Natural killer cell (primary cell): ENCODE data around the gene TMPRSS6. TPM values are rescaled to one million over a fixed set of nuclear protein-coding genes. Genes with fewer than 3 reads are reported as not detected.
A peak's percentile ranks its signal among the peaks of the same experiment; 100 is the strongest.

ENCODE experiments used
- ATAC-seq, 3 donors: fragments of 150-1000 bp in 2 of 3; fragments of 200-7000 bp in 1 of 3; cut with Tn5 transposase; 1 replicate in 1 of 3; 2 replicates in 2 of 3; pipeline ENCODE4 v1.10.0; 2021; ENCODE audit warnings: mild to moderate bottlenecking in 2 of 3, moderate library complexity in 2 of 3
- DNase-seq, 2 donors: peaks; one replicate each; pipeline versions ENCODE4 v3.0.0 to v3.0.0-alpha.2; 2013 to 2021; ENCODE audit warnings: mixed read lengths in 1 of 2
- H3K27ac ChIP-seq: one replicate; pipeline ENCODE4 v1.5.1; 2013; ENCODE audit warnings: mild to moderate bottlenecking, low read length
- H3K27me3 ChIP-seq: one replicate; pipeline ENCODE4 v1.6.1; 2013; ENCODE audit warnings: low read length; ENCODE audit not compliant: control insufficient read depth, insufficient read depth
- H3K36me3 ChIP-seq: one replicate; pipeline ENCODE4 v1.6.1; 2013; ENCODE audit warnings: low read length; ENCODE audit not compliant: control insufficient read depth, insufficient read depth
- H3K4me1 ChIP-seq: one replicate; pipeline ENCODE4 v1.6.1; 2013; ENCODE audit warnings: low read length; ENCODE audit not compliant: control insufficient read depth, insufficient read depth
- H3K4me3 ChIP-seq: one replicate; pipeline ENCODE4 v1.5.1; 2013; ENCODE audit warnings: low read length
- H3K9me3 ChIP-seq: one replicate; pipeline ENCODE4 v1.6.1; 2013; ENCODE audit warnings: low read length; ENCODE audit not compliant: control insufficient read depth, insufficient read depth
- H3K27ac Mint-ChIP-seq, 2 donors: one replicate each; pipeline ENCODE4 v1.8.0; 2022; ENCODE audit warnings: mild to moderate bottlenecking in 2 of 2, mixed read lengths in 2 of 2, moderate library complexity in 1 of 2
- H3K27me3 Mint-ChIP-seq, 2 donors: one replicate each; pipeline ENCODE4 v1.8.0; 2022; ENCODE audit warnings: low read depth in 2 of 2, mixed read lengths in 2 of 2
- H3K36me3 Mint-ChIP-seq: one replicate; pipeline ENCODE4 v1.8.0; 2022; ENCODE audit warnings: mixed read lengths
- H3K4me1 Mint-ChIP-seq, 2 donors: one replicate each; pipeline ENCODE4 v1.8.0; 2022; ENCODE audit warnings: mixed read lengths in 2 of 2
- H3K4me3 Mint-ChIP-seq: one replicate; pipeline ENCODE4 v1.8.0; 2022; ENCODE audit warnings: mild to moderate bottlenecking, moderate library complexity, mixed read lengths
- H3K9me3 Mint-ChIP-seq, 2 donors: one replicate each; pipeline ENCODE4 v1.8.0; 2022; ENCODE audit warnings: mixed read lengths in 2 of 2
- CTCF ChIP-seq: fragments of 200-600 bp; IDR thresholded peaks from one replicate; pipeline ENCODE4 v1.8.0; 2022; ENCODE audit warnings: antibody characterized with exemption
- whole genome bisulfite sequencing: methylation state at CpG from one replicate; pipeline ENCODE4 v1.1.7; 2013; ENCODE audit warnings: missing lambda C conversion rate; ENCODE audit not compliant: insufficient coverage; 5-methylcytosine and 5-hydroxymethylcytosine counted together
- intact Hi-C: fragments of 100-400 bp; cut with micrococcal nuclease; formaldehyde crosslinking; loops from one replicate; pipeline ENCODE4 v1.14.2; 2022
- total RNA-seq, 4 donors: library from RNA; stranded (reverse); fragments of 120-200 nt in 1 of 4; gene quantifications; one replicate each; pipeline versions ENCODE4 v1.2.3 to v1.2.4, GENCODE V29; 2013 to 2022

The TMPRSS6 gene
- total RNA-seq, 3 donors from 2014 or later (not counting 1 experiment from before 2014, with no cell fraction given), result 1.1 to 4.7 (median 3.4) TPM

- ATAC-seq, result no peak
- 77% methylated on average over 14 of the region's 14 CpGs for WGBS
- intact Hi-C loops, result loop anchor here (1.0 kb wide), 1 partner anchor 71 kb away; no protein-coding TSS in a partner anchor
- Mint-ChIP-seq H3K36me3 (peaks cover 2% of the 10 kb centered on the region), H3K9me3 (no peaks in the 10 kb centered on the region), H3K27ac (peak overlapping the region; percentile 94 to 99), H3K27me3 (no peaks in the 10 kb centered on the region), H3K4me3 (peak overlapping the region; percentile 49), H3K4me1 (peaks cover 49 to 73% of the 10 kb centered on the region in 2 donors)
- Histone ChIP-seq H3K36me3 (peaks cover 67% of the 10 kb centered on the region), H3K4me1 (peaks cover 88% of the 10 kb centered on the region), H3K27ac (peak overlapping the region; percentile 5), H3K27me3 (no peaks in the 10 kb centered on the region), H3K9me3 (peaks cover 3% of the 10 kb centered on the region), H3K4me3 (no peak overlapping the region)
- DNase-seq, result no peak
- no peak for TF ChIP-seq CTCF
These were observed 17.9 kb upstream of the TMPRSS6 start for GRCh38 chr22:37127350-37127878.

DNA sequence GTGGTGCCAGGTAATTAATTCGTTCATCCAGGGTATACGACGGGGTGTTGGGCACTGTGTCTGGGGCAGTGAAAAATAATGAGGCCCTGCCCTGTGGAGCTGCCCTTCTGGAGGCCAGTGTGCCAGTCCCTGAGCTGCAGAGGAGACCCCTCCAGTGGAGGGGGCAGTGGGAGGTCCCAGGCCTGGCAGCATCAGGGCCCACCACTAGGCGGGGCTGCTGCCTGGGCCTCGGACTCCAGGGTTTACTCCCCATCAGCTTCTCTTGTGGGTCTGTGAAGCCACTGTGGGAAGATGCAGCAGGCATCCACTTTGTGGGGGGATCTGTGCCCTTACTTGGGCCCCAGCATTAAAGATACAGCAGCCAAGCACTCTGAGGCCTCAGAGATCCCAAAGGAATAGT is 17.4 kb upstream of the TMPRSS6 start:
- H3K27ac Mint-ChIP-seq, result peak overlapping the region; percentile 94 to 99
- H3K27me3 Mint-ChIP-seq, result no peaks in the 10 kb centered on the region
- intact Hi-C loops, result loop anchor here (1.0 kb wide), 1 partner anchor 71 kb away; no protein-coding TSS in a partner anchor
- Histone ChIP-seq H3K36me3 (peaks cover 62% of the 10 kb centered on the region), H3K27ac (peak overlapping the region; percentile 5), H3K9me3 (peaks cover 3% of the 10 kb centered on the region), H3K27me3 (no peaks in the 10 kb centered on the region), H3K4me1 (peaks cover 88% of the 10 kb centered on the region), H3K4me3 (no peak overlapping the region)
- H3K4me3 Mint-ChIP-seq, result peak overlapping the region; percentile 42
- no peaks in the 10 kb centered on the region for H3K9me3 Mint-ChIP-seq
- ATAC-seq (no peak), DNase-seq (peak in 1 of 2 donors; percentile 59)
- no peaks in the 10 kb centered on the region for H3K36me3 Mint-ChIP-seq
- whole genome bisulfite sequencing, result 72% methylated on average over 5 of the region's 5 CpGs
- peak; percentile 59 for TF ChIP-seq CTCF
- peaks cover 53 to 74% of the 10 kb centered on the region in 2 donors for H3K4me1 Mint-ChIP-seq

GRCh38 chr22:37126383-37126782 is 16.9 kb upstream of the TMPRSS6 start:
- H3K4me3 Mint-ChIP-seq, result no peak overlapping the region
- H3K4me1 Mint-ChIP-seq, result peaks cover 56 to 75% of the 10 kb centered on the region in 2 donors
- 75% methylated on average over 7 of the region's 7 CpGs for WGBS
- DNase-seq, result no peak
- ATAC-seq, result no peak
- Histone ChIP-seq H3K4me1 (peaks cover 89% of the 10 kb centered on the region), H3K9me3 (peaks cover 3% of the 10 kb centered on the region), H3K36me3 (peaks cover 59% of the 10 kb centered on the region), H3K27ac (peak overlapping the region; percentile 5), H3K4me3 (no peak overlapping the region), H3K27me3 (no peaks in the 10 kb centered on the region)
- intact Hi-C loops, result no loop called here
- H3K9me3 Mint-ChIP-seq, result no peaks in the 10 kb centered on the region
- peak overlapping the region; percentile 94 to 99 for H3K27ac Mint-ChIP-seq
- no peak for TF ChIP-seq CTCF
- no peaks in the 10 kb centered on the region for H3K36me3 Mint-ChIP-seq
- H3K27me3 Mint-ChIP-seq, result no peaks in the 10 kb centered on the region

DNA sequence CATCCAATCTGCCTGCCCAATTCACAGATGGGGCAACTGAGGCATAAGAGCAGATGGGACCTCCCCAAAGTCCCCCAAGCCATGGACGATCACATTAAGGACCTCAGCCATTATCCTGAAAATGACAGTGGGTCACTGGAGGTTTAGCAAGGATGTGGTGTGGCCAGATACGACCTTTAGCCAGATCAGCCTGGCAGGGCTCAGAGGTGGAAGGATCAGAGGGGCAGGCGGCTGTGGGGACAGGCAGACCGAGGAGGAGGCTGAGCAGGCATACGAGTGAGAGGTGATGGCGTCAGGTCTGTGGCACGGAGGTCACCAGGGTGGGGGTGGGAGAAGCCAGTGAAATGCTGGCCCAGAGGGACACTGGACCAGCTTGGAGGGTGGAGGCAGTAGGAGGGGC is 14.1 kb upstream of the TMPRSS6 start:
- peak overlapping the region; percentile 84 for H3K27ac ChIP-seq
- TF ChIP-seq CTCF, result no peak
- Mint-ChIP-seq H3K4me3 (no peak overlapping the region), H3K4me1 (peaks cover 48 to 62% of the 10 kb centered on the region in 2 donors), H3K27ac (peak overlapping the region; percentile 94 to 99), H3K27me3 (no peaks in the 10 kb centered on the region), H3K9me3 (no peaks in the 10 kb centered on the region), H3K36me3 (no peaks in the 10 kb centered on the region)
- H3K36me3 ChIP-seq, result peaks cover 33% of the 10 kb centered on the region
- intact Hi-C loops, result loop anchor here (2.0 kb wide), 1 partner anchor 15 kb away; no protein-coding TSS in a partner anchor
- WGBS, result 55% methylated on average over 7 of the region's 7 CpGs
- no peak for DNase-seq
- no peaks in the 10 kb centered on the region for H3K27me3 ChIP-seq
- peaks cover 3% of the 10 kb centered on the region for H3K9me3 ChIP-seq
- ATAC-seq, result no peak
- H3K4me1 ChIP-seq, result peaks cover 68% of the 10 kb centered on the region
- no peak overlapping the region for H3K4me3 ChIP-seq
